ENCODE data around the gene KLRK1. TPM values are rescaled to one million over a fixed set of nuclear protein-coding genes. Genes with fewer than 3 reads are reported as not detected.

Gene KLRK1
- polyA plus RNA-seq, 1 of the 3 experiments (the other 2 are of a cell fraction) = not detected

DNA sequence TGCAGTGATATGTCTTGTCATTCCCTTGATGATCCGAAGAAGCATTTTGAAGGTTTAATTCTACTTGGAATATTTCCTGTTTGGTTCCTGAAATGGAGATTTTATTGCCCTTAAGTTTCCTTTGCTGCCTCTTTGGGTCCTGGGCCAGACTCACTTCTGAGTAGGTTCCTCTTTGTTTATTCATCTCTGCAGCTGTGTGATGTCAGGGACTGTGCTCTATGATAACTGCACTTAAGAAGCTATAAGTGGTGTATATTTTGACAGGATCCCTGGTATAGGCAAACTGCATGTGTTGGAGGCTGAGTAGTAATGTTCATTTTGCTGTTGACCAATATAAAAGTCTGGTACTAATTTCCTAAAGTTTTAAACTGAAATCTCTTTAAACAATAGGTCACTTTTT is 19.6 kb upstream of the KLRK1 start, which contains the start of gene KLRC4:
KLRC4 (minus strand) TSS at position 366 of the 400 bp plus-strand sequence; CDS start at position 184, 182 bp downstream.
- Histone ChIP-seq H3K36me3 (replicated peaks in 1 of 2; ENCODE audit: control insufficient read depth in 1 of 2, insufficient read depth in 2 of 2, low read length in 1 of 2) (no peaks in the 10 kb centered on the region), H3K4me1 (ENCODE audit: control insufficient read depth in 1 of 2, insufficient read depth in 2 of 2, low read depth in 1 of 2, low read length in 1 of 2) (no peaks in the 10 kb centered on the region), H4K20me1 (ENCODE audit: insufficient read depth) (no peaks in the 10 kb centered on the region), H3K9ac (no peak within 1 kb of the TSS), H3F3A (replicated peaks; ENCODE audit: insufficient read depth) (no peaks in the 10 kb centered on the region), H2AFZ (ENCODE audit: low read depth) (no peak within 1 kb of the TSS), H3K79me2 (ENCODE audit: insufficient read depth) (no peaks in the 10 kb centered on the region), H3K4me3 (ENCODE audit: low read depth in 2 of 2, low read length in 1 of 2) (no peak within 1 kb of the TSS), H3K9me3 (no peaks in the 10 kb centered on the region), H3K27ac (ENCODE audit: low read depth in 2 of 2, low read length in 1 of 2) (no peak within 1 kb of the TSS), H3K27me3 (ENCODE audit: insufficient read depth) (no peaks in the 10 kb centered on the region; the same call in 1 of the 2 replicates), H3K4me2 (no peak within 1 kb of the TSS), H3K9me2 (no peaks in the 10 kb centered on the region)
- no peak for DNase-seq
- ChIA-PET POLR2A (no interaction called here), CTCF (no interaction called here)
- 0% methylated on average over 1 of the region's 1 CpG for WGBS (ENCODE audit: low lambda C conversion rate)
- no peak for TF ChIP-seq MEF2A (IDR thresholded peaks at IDR 0.05; ENCODE audit: borderline replicate concordance, low read depth)
- TF ChIP-seq GABPA (IDR thresholded peaks at IDR 0.05; ENCODE audit: low read depth) = no peak
- no peak for TF ChIP-seq NRF1 (IDR thresholded peaks at IDR 0.05; ENCODE audit: low read depth, low read length)
- TF ChIP-seq FOXM1 (IDR thresholded peaks at IDR 0.05; ENCODE audit: low read depth) = no peak
- TF ChIP-seq FOSL2 (IDR thresholded peaks at IDR 0.05; ENCODE audit: borderline replicate concordance, low read depth) = no peak
- TF ChIP-seq RAD21 (IDR thresholded peaks at IDR 0.05; ENCODE audit: low read length) = no peak
- TF ChIP-seq JUND (IDR thresholded peaks at IDR 0.05) = no peak
- TF ChIP-seq, protein P1, sequence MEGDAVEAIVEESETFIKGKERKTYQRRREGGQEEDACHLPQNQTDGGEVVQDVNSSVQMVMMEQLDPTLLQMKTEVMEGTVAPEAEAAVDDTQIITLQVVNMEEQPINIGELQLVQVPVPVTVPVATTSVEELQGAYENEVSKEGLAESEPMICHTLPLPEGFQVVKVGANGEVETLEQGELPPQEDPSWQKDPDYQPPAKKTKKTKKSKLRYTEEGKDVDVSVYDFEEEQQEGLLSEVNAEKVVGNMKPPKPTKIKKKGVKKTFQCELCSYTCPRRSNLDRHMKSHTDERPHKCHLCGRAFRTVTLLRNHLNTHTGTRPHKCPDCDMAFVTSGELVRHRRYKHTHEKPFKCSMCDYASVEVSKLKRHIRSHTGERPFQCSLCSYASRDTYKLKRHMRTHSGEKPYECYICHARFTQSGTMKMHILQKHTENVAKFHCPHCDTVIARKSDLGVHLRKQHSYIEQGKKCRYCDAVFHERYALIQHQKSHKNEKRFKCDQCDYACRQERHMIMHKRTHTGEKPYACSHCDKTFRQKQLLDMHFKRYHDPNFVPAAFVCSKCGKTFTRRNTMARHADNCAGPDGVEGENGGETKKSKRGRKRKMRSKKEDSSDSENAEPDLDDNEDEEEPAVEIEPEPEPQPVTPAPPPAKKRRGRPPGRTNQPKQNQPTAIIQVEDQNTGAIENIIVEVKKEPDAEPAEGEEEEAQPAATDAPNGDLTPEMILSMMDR (IDR thresholded peaks at IDR 0.05) = no peak
- no peak for TF ChIP-seq NFIC (IDR thresholded peaks at IDR 0.05; ENCODE audit: borderline replicate concordance)
- TF ChIP-seq, protein P2, sequence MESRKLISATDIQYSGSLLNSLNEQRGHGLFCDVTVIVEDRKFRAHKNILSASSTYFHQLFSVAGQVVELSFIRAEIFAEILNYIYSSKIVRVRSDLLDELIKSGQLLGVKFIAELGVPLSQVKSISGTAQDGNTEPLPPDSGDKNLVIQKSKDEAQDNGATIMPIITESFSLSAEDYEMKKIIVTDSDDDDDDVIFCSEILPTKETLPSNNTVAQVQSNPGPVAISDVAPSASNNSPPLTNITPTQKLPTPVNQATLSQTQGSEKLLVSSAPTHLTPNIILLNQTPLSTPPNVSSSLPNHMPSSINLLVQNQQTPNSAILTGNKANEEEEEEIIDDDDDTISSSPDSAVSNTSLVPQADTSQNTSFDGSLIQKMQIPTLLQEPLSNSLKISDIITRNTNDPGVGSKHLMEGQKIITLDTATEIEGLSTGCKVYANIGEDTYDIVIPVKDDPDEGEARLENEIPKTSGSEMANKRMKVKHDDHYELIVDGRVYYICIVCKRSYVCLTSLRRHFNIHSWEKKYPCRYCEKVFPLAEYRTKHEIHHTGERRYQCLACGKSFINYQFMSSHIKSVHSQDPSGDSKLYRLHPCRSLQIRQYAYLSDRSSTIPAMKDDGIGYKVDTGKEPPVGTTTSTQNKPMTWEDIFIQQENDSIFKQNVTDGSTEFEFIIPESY (IDR thresholded peaks at IDR 0.05; ENCODE audit: borderline replicate concordance, low read depth) = no peak

DNA sequence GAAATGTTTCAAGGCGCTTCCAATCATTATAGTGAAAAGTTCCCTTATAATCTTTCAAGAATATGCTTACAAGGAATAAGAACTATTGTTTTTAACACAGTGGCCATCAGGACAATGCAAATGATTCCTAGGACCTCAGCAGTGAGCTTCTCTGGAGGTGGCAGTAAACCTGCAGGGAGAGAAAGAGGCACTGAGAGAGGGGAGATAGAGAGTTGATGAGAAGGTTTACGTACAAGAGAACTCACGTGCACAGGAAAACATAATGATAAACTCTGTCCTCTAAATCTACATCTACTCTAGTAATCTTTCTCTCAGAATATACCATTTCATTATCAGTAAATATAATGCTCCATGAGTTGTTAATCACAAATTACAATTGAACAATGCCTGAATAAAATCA is 19.0 kb upstream of the KLRK1 start:
- Histone ChIP-seq H3K4me3 (ENCODE audit: low read depth in 2 of 2, low read length in 1 of 2) (no peak overlapping the region), H3F3A (replicated peaks; ENCODE audit: insufficient read depth) (no peaks in the 10 kb centered on the region), H3K4me1 (ENCODE audit: control insufficient read depth in 1 of 2, insufficient read depth in 2 of 2, low read depth in 1 of 2, low read length in 1 of 2) (no peaks in the 10 kb centered on the region), H3K27me3 (ENCODE audit: insufficient read depth) (no peaks in the 10 kb centered on the region; the same call in 1 of the 2 replicates), H3K9me3 (no peaks in the 10 kb centered on the region), H3K9ac (no peak overlapping the region), H2AFZ (ENCODE audit: low read depth) (no peak overlapping the region), H4K20me1 (ENCODE audit: insufficient read depth) (no peaks in the 10 kb centered on the region), H3K27ac (ENCODE audit: low read depth in 2 of 2, low read length in 1 of 2) (no peak overlapping the region), H3K9me2 (no peaks in the 10 kb centered on the region), H3K4me2 (no peak overlapping the region), H3K79me2 (ENCODE audit: insufficient read depth) (no peaks in the 10 kb centered on the region), H3K36me3 (replicated peaks in 1 of 2; ENCODE audit: control insufficient read depth in 1 of 2, insufficient read depth in 2 of 2, low read length in 1 of 2) (no peaks in the 10 kb centered on the region)
- WGBS (ENCODE audit: low lambda C conversion rate) = 19% methylated on average over 3 of the region's 3 CpGs
- CTCF ChIA-PET = no interaction called here
- no peak for DNase-seq
- POLR2A ChIA-PET = no interaction called here
- TF ChIP-seq YY1 (IDR thresholded peaks at IDR 0.05; ENCODE audit: low read depth) = no peak
- TF ChIP-seq FOXJ3 (CRISPR knock-in tag; IDR thresholded peaks at IDR 0.05) = no peak
- TF ChIP-seq RAD21 (IDR thresholded peaks at IDR 0.05; ENCODE audit: low read length) = no peak
- TF ChIP-seq EZH2phosphoT487 (IDR thresholded peaks at IDR 0.05; ENCODE audit: borderline replicate concordance, low read depth) = no peak
- no peak for TF ChIP-seq GATA2 (CRISPR knock-in tag; IDR thresholded peaks at IDR 0.05)
- TF ChIP-seq, protein P3, sequence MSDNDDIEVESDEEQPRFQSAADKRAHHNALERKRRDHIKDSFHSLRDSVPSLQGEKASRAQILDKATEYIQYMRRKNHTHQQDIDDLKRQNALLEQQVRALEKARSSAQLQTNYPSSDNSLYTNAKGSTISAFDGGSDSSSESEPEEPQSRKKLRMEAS (IDR thresholded peaks at IDR 0.05; ENCODE audit: low read depth) = no peak
- no peak for TF ChIP-seq MXI1 (IDR thresholded peaks at IDR 0.05; ENCODE audit: low read depth, low read length)

Data from SK-N-SH (cell line).